HG02571 (cell line): Measurements from ENCODE around the gene RETREG3.

ENCODE experiments used
- ATAC-seq: cut with Tn5 transposase; IDR thresholded peaks from one replicate; pipeline ENCODE4 v1.9.1; 2021; ENCODE audit warnings: mild to moderate bottlenecking, moderate library complexity; ENCODE audit not compliant: unreplicated experiment

Gene RETREG3

DNA sequence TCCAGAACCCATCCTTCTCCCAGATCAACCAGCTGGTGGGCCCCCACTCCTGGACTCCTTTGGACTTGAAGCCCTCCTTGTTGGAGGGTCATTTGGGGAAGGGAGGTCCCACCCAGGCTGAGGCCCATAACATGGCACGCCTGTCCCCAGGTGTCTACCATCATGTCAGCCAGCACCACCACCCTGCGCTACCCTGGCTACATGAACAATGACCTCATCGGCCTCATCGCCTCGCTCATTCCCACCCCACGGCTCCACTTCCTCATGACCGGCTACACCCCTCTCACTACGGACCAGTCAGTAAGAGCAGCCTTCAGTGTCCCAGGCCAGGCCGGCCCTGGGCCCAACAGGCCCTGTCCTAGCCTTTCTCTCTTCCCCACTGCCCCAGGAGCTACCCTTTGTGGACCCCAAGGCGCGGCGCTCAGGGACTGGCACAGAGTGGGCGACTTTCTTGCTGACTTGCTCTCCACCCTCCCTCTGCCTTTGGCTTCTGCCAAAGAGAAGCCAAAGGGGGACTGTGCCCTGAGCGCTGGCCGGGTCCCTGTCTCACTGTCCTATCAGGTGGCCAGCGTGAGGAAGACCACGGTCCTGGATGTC lies 4.6 kb upstream of the RETREG3 start:
- ATAC-seq, result no peak

DNA sequence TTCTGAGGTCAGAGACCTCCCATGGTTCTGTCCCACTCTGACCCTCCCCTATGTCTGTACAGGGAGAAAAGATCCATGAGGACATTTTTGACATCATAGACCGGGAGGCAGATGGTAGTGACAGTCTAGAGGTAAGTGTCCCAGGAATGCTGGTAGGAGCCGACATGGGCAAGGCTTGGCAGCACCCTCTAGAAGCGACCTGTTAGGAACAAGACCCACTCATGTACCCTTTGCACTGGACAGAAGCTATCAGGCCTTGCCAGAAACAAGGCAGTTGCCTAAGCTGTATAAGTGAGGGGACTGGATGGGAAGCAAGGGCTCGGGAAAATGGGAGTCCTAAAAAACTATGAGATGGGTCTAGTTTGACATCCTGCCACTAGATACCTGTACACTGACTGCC lies 2.8 kb upstream of the RETREG3 start:
- no peak for ATAC-seq

DNA sequence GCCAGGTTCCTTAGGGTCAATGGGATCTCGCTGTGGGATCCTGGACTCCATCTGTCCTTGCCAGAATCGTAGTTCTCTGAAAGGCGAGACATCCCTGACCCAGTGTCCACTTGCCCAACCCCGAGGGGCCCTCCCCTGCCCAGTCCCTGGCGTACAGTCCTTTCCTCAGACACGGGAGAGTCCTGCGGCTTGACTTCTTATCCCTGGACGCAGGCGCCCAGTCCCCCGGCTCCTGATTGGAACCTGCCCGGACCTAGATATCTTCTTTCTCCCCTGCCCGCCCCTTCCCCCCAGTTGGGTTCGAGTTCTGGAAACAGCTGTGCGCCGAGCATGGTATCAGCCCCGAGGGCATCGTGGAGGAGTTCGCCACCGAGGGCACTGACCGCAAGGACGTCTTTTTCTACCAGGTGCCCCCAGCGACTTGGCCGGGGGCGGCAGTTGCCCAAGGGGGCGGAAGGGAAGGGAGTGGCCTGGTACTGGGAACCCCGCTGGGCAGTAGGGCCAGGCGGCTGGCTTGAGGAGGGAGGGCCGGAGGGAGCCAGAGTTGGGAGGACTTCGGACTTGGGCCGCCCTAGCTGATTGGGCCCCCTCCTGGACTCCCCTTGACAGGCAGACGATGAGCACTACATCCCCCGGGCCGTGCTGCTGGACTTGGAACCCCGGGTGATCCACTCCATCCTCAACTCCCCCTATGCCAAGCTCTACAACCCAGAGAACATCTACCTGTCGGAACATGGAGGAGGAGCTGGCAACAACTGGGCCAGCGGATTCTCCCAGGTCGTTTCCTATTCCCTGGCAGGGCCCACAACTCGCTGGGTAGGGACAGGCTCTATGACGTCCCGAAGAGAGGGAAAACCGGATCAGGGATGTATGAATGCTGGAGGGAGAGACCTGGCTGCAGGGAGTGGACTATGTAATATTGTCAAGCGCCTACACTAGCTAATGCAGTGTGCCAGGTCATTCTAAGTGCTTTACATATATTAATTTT lies 934 bp upstream of the RETREG3 start:
- peak; percentile 7 for ATAC-seq

DNA sequence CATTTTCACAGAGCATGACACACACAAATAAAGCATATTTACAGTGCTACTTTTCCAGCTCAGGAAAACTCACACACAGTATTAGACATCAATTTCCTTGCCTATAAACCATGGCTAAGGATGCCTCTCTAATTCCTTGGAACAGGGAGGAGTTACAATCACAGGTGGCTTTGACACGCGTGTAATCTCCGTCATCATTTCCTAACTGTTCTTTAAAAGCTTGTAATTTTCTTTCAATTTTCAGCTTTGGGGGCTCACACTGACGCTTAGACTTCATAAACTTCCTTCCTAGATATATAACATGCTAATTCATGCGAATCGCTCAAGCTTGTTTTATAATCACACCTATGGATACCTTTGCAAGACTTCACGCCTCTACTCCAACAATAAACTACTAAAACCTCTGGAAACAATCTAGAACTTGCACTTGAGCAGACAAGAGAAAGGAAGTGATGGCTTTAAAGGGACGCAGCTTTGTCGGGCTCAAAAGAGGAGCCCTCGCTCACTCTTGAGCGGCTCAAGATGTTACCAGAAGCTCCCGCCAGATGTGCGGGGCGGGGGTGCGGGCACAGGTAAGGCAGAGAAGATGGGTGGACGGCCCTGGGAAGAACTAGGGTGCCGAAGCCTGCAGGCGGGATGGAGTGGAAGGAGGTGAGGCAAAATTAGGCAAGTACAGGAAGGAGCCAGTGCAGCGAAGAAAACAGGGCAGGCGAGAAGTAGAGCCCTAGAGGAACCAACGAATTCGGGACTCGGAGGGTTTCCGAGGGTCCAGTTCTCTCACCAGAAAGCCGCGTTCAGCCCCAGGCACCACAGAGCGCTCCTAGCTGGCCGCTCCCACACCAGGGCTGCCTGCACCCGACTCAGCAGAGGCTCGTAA lies 631 bp downstream of the RETREG3 start:
- peak; percentile 19 for ATAC-seq

DNA sequence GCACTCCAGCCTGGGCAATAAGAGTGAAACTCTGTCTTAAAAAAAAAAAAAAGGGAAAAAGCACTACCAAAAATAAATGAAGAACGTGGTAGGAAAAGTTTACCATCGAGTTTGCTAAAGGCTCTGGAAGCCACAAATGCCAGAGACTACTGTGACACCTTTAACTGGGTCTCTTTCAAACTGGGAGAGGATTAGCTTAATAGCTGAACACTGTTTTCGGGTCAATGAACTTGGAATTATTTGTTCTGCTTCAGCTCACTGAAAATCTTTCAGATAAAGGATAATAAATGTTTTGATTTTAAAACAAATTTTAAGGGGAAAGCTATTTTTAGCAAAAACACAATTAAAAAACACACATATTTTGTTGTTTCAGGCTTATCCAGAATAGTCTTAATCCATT lies 1.4 kb downstream of the RETREG3 start:
- no peak for ATAC-seq

DNA sequence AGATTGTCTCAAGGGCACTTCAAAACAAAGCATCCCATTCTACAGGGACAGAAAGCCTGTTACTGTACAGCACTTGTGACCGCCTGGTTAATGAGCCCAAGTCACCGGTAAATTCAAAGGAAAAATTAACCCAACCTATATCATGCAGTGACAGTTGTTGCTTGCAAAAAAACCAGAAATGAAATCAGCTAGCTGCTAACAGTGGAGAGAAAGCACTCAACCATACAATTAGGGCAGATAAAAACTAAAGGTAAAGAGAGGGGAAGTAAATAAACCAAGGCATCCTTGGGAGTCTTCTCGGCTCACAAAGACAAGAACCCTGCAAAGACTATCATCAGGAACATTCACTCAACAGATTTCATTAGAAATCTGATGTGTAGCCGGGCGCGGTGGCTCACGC lies 5.9 kb downstream of the RETREG3 start:
- no peak for ATAC-seq

DNA sequence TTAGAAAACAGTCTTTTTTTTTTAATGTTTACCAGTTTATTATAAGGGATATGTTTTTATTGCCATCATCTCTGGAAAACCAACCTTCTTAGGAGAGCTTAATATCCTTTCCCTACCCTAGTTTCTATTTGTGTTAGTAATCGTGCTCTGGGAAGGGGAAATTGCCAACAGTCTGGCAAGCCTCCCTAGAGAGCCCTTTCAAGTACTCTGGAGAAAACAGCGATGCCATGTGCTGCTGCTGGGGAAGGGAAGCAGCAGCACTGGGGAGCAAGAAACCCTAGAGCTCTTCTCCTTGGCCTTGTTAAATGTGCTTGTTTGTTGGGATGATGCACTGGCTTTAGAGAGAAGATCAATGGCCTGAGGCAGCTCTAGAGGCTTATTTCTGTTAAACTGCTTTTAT lies 10.3 kb downstream of the RETREG3 start:
- no peak for ATAC-seq

DNA sequence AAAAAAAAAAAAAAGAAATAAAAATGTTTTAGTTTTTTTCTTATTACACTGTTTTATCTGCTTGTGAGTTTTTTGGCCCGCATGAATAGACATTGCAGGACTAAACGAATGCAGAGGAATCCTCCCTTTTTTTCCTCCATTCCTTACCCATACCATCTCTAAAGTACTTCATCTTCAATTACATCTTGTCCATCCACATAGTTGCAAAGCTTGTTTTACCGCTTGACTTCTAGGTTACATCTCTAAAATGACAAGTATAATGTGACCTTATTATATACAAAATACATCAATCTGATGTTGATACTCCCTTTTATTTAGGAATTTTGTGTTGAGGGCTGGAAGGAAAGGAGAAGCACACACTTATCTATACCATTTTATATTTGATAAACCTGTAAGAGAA lies 12.8 kb downstream of the RETREG3 start:
- no peak for ATAC-seq

DNA sequence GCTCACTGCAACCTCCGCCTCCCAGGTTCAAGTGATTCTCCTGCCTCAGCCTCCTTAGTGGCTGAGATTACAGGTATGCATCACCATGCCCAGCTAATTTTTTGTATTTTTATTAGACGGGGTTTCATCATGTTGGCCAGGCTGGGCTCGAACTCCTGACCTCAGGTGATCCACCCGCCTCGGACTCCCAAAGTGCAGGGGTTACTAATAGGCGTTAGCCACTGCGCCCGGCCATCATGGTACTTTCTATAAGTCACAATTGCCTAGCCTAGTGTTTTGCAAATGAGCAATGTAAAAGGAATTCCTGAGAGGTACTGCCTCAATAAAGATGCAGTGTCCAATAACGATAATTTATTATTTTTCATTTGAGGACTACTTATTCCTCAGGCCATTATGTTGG lies 17.8 kb downstream of the RETREG3 start:
- no peak for ATAC-seq

DNA sequence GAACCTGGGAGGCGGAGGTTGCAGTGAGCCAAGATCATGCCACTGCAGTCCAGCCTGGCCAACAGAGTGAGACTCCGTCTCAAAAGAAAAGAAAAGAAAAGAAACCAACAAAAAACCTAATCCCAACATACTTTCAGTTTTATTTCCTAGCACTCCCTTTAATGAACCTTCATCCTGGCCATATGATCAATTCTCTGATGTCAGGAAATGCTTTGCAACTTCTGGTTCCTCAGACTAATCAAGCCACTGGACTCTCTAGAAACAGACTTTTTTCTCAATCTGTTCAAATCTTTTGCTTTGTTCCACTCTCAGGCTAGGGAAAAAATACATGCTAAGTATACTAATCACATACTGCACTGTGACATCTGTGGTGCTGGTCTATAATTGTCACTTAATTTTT lies 18.3 kb downstream of the RETREG3 start:
- no peak for ATAC-seq

DNA sequence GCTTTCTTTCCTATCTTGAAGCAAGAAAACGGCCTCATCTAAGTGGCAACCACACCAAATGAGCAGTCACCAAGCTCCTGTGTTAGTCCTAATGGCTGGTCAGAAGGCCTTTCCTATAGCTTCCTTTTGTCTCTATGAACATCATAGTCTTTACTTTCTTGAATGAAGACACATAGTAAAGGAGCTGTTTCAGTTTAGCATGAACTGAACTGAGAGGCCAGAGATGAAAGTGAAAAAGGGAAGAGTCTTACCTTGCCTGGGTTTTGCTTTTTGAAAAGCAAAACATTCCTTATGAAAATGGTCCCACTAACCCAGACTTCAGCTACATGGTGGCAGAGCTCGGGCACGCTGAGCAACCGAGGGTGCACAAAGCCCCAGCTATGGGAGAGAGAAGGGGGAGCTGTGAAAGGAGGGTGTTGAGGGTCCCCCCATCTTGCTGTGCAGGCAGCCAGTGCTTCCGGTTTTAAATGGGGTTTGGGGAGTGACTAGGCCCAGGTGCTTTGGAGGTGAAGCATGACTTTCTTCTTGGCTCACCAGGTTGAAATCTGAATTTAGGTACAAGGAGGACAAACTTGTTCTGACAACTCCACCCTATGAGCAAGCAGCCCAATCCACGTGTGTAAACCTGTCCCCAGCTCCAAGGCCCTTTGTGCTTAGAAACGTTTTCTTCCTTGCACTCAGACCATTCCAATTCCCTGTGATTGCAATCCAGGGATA lies 22.5 kb downstream of the RETREG3 start:
- no peak for ATAC-seq

DNA sequence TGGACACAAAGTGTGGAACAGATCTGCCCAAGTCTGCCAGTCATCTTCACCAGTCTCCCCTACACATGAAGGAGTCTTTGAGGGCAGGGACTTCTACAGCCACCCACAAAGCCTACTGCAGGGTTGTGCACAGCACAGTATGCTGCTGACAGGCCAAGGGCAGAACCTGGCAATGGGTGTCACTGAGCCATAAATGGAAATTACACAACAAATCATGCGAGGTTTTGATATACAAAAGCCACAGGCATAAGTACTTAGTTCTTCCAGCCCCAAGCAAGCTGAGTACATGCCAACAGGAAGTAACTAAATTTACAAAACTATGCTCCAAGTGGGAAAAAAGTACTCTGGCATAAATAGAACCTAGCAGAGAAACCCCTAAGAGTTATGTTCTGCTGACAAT lies 23.8 kb downstream of the RETREG3 start:
- no peak for ATAC-seq

DNA sequence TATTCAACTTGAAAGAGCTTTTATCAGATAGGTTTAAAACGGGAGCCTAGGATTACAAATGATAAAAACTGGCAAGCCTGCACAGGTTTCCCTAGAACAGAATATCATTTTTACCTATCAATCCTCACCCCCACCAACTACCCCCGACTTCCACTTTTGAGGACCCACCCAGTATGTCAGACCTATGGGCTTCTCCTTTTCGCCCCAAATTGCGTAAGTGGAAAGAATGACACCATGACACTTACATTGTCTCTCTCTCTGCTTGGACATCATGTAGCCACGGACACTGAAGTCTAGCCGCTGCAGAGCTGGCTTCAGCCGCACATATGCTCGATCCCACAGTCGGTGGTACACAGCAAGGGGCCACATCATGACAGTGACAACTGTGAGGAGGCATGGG lies 24.3 kb downstream of the RETREG3 start:
- ATAC-seq, result no peak

DNA sequence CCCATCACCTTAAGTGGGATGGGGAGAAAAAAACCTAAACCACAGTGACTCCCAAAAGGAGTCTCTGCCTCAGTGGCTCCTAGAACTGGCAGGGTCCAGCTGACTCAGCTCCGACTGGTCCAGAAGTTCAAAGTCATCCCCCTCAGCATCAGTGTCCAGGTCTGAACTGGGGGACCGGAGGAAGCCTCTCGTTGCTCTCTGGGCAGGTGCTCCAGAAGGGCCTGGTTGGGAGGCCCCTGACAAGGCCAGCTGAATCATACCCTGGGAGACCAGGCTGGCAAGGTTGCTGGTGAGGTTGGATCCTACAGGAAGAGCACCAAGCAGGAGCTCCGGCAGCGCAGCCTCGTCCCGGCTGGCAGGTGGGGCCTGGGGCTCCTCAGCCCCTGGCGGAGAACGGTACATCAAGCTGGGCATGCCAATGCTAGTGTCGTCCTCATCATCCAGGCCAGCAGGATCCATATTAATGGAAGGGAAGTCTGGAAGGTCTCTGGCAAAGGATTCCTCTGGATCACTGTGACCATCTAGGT lies 27.4 kb downstream of the RETREG3 start:
- ATAC-seq, result no peak

DNA sequence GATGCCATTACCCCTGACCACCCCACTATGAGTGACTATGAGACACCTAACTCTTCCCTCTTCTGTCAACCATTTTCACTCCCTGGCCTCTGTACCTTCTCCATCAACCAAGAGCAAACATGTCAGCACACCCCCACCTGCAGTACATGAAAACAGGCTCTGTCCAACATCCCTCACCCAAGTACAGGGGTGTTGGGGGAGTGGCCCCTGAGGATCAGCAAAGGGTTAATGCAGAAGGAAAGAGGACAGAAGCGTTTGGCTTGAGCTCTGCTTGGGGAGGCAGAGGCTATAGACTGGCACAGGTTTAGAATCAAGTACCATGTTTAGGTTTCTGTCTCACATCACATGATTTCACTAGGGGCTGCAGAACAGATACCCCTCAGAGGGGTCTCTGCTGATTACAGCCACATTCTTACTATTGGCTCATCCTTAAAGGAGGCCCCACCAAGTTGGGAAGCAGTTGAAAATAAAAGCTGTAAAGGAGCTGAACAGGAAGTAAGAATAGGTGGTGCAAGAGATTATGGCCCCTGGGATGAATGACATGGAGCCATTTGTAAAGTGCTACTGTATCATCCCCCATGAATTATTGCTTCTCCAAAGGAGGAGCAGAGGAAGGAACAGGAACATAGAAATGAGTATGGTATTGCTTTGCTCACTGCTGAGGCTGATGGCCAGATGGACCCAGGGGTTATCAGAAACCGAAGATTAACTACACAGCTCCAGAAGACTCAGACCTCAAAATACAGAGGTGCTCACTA lies 29.2 kb downstream of the RETREG3 start:
- ATAC-seq, result no peak

DNA sequence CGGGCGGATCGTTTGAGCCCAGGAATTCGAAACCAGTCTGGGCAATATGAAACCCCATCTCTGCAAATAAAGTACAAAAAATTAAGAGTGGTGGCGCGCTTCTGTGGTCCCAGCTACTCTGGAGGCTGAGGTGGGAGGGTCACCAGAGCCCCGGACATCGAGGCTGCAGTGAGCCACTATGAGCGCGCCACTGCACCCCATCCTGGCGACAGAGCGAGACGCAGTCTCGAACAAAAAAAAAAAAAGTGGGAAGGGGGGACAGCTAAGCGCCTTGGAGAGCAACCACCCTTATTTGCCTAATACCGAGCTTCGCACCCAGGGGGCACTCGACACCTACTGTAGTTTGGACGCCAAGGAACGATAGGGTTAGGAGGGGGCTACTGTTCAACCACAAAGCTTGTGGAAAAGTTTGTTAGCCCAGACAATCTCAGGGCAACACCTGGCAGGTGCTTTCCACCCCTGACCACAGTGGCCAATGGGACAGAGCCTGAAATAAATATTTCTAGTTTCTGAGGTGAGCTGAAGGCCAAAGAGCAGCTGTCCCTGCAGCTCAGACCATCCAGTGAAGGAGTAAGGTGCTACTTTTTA lies 30.8 kb downstream of the RETREG3 start:
- peak; percentile 52 for ATAC-seq

DNA sequence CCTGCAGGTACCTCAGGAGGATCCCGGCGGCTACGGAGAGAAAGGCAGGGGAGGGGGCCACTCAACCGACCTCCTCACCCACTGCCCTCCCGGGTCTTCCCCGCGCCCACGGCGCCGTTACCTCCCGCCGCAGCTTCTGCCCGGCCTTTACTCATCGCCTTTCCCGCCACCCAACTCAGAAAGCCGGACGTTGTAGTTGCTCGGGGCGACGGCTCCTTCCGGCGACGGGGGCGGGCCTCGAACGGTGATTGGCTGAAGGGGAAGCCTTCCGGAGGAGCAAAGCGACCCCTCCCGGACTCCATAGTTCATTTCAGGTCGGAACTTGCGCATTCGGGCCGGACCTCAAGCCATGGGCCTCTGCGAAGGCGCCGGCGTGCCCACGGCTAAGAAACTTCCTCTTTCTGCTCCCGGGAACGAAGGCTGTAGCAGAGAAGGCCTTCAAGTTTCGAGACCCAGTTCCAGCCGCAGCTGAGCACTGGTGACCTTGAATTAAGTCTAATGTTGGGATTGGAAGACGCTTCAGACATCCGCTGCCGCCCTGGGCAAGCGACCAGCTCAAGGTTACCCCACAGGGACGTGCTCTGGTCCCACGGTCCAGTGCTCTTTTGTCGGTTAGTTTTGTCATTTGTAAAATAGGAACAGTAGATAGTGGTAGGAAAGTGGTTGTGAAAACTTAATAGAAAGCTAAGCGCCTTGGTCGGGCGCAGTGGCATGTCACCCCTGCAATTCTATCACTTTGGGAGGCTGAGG lies 31.5 kb downstream of the RETREG3 start, which contains the start of gene PSMC3IP:
Gene PSMC3IP, minus strand, starts transcription at position 198 of the 750 bp plus-strand sequence. Its CDS starts 43 bp downstream, at position 155.
- ATAC-seq, result peak; percentile 63

DNA sequence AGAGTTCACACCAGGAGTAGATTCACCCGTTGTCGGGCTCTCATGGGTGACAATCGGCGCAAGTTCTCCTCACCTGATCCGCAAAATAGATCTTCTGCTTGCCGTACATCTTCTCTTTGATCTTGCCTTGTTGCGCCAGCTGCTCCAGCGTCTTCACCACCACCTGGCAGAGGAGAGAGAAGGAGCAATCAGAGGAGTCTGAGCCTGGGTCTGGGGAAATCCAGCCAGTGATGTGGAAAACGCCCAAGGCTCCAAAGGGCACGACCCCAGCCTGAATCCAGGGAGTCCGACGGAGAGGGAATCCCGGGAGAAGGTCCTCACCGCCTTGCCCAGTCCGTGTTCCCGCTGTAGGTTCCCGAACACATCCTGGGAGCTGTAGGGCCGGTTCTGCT lies 32.0 kb downstream of the RETREG3 start:
- no peak for ATAC-seq

DNA sequence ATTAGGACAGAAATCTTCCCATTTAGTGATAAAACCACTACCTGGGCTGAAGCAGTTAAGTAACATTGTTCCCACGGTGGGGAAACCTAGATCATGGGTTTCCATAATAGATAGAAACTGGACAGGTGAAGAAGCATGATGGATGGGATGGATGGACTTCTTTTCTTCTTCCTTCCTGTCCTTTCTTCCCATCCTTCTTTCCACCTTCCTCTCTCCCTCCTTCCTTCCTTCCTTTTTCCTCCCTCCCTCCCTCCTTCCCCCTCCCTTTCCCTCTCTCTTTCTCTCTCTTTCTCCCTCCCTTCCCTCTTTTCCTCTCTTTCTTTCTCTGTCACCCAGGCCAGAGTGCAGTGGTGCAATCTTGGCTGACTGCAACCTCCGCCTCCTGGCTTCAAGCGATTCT lies 34.7 kb downstream of the RETREG3 start:
- no peak for ATAC-seq
